Omental fat pad (tissue), 4 donors: ENCODE measurements around the gene PGBD1. TPM values are rescaled to one million over a fixed set of nuclear protein-coding genes. Genes with fewer than 3 reads are reported as not detected.

ENCODE experiments used
- ATAC-seq: fragments of 150-250 bp; one replicate; pipeline ENCODE4 v1.9.1; 2016; ENCODE audit warnings: mild to moderate bottlenecking, moderate library complexity; ENCODE audit not compliant: low FRiP score
- DNase-seq: peaks from one replicate; pipeline ENCODE4 v3.0.0-alpha.2; 2019; ENCODE audit warnings: low spot score
- total RNA-seq, 4 donors: library from RNA; depleted of rRNA; stranded (reverse); fragments of >200 nt; gene quantifications; one replicate each; pipeline ENCODE4 v1.1.0, GENCODE V29; 2016
- TF ChIP-seq, protein P1 (sequence below), 3 donors: fragments of 450-650 bp; IDR thresholded peaks; one replicate each; pipeline ENCODE4 v1.5.1; 2016 to 2017; ENCODE audit warnings: antibody characterized with exemption in 3 of 3, mild to moderate bottlenecking in 3 of 3, moderate library complexity in 2 of 3

Gene PGBD1
- total RNA-seq, 4 donors from 2014 or later: 3.0 to 5.4 (median 4.4) TPM

DNA sequence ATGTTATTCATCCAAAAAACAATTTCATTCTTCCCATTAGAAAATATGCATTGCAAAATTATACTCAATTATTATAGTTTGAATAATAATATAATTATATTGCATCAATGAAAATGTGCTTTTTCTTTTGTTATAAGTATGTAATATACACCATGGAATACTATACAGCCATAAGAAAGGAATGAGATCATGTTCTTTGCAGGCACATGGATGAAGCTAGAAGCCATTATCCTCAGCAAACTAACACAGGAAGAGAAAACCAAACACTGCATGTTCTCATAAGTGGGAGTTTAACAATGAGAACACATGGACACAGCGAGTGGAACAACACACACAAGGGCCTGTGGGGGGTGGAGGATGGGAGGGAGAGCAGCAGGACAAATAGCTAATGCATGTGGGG, 24.3 kb upstream of the PGBD1 start:
- ATAC-seq: no peak
- DNase-seq: no peak
- TF ChIP-seq, protein P1, sequence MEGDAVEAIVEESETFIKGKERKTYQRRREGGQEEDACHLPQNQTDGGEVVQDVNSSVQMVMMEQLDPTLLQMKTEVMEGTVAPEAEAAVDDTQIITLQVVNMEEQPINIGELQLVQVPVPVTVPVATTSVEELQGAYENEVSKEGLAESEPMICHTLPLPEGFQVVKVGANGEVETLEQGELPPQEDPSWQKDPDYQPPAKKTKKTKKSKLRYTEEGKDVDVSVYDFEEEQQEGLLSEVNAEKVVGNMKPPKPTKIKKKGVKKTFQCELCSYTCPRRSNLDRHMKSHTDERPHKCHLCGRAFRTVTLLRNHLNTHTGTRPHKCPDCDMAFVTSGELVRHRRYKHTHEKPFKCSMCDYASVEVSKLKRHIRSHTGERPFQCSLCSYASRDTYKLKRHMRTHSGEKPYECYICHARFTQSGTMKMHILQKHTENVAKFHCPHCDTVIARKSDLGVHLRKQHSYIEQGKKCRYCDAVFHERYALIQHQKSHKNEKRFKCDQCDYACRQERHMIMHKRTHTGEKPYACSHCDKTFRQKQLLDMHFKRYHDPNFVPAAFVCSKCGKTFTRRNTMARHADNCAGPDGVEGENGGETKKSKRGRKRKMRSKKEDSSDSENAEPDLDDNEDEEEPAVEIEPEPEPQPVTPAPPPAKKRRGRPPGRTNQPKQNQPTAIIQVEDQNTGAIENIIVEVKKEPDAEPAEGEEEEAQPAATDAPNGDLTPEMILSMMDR (IDR thresholded peaks at IDR 0.05): no peak

DNA sequence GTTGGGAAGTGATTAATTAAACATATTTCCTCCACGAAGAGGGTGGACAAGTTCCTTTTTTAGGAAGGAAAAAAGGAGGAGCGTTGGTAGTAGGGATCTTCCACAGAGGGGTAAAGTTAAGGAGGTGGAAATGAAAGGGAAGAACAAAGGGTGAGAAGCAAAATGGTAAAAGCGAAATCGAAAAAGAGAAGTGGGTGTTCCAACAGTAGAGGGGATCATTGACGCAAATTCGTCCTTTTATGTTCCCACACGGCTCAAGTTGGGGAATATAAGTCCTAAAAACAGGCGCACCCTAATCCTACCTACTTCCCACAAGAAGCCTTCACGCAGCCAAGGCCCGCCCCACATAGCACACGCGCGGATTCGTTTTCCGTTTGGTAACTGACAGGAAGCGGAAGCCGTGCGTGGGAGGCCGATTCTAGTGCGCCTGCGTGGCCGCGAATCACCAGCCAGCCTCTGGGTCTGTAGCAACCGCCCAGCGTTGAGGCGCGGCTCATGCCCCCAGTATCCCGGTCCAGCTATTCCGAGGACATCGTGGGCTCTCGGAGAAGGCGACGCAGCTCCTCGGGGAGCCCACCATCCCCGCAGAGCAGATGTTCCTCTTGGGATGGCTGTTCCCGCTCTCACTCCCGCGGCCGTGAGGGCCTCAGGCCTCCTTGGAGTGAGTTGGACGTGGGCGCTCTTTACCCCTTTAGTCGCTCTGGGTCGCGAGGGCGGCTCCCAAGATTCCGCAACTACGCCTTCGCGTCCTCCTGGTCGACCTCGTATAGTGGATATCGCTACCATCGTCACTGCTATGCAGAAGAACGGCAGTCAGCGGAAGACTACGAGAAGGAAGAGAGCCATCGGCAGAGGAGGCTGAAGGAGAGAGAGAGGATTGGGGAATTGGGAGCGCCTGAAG, 22.2 kb upstream of the PGBD1 start, which contains the start of gene NKAPL:
TSS of gene NKAPL (plus strand) at position 421 of the 901 bp plus-strand sequence. CDS start at position 496, 75 bp downstream.
- TF ChIP-seq, protein P1 (IDR thresholded peaks at IDR 0.05): no peak
- no peak for DNase-seq
- ATAC-seq: peak; percentile 62

DNA sequence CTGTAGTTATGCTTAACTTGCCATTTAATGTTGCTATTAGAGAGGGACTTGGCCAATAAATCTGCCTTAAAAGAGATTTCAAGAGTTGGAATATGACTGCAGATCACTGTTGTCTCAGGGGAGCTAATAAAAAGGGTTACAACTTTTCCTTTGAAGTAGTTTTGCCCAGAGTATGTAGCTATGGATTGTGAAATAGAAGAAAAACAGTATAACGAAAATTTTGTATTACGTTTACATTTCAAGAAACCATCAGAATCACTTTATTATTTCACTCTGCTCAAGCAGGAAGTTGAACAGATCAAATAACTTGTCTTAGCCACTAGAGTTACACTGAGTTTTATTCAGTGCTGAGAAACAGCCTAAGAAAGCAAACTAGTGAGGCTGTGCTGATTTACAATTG, 17.4 kb upstream of the PGBD1 start:
- ATAC-seq (no peak), DNase-seq (no peak)
- TF ChIP-seq, protein P1 (IDR thresholded peaks at IDR 0.05): no peak

DNA sequence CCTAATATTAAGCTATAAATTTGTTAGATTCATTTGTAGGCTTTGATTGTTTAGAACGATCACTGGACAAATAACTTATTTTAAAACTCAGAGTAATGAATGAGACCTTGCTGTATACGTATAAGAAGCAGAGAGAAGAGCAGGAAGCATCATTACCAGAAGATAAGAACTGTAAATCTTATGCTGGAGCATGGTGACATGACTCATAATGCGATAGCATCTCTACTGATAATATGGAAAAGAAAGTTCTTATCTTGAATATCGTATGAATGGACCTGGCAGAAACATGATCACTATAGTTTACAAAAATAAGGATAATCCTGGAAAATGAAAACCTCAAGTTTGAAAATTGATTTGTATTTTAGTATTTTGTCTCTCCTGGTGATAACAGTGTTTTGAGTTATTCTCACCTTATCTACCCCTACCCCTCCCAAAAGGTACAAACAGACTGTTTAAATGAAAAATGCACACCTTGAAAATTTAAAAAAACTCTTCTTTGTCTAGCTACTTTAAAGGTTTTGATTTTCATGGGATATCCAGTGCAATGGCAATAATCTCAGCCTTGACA, 16.5 kb upstream of the PGBD1 start:
- DNase-seq: no peak
- no peak for ATAC-seq
- TF ChIP-seq, protein P1 (IDR thresholded peaks at IDR 0.05): no peak

DNA sequence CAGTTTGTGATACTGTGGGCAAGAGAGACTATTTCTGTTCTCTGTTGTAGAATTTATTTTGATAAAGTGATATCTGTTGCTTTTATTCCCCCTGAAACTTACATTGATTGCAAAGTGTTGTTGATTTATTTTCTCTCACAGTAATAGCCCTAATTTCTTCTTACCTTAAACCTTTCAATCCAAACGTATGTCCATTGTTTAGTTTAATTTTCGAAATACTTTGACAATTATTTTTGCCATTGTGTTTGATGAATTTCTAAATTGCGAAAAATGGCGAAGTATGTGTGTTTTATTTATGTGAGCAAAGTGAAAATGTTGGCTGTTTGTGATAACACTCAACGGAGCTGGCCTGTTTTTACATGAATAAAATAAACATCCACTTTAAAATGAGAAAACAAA, 14.8 kb upstream of the PGBD1 start:
- ATAC-seq (no peak), DNase-seq (no peak)
- TF ChIP-seq, protein P1 (IDR thresholded peaks at IDR 0.05): no peak

DNA sequence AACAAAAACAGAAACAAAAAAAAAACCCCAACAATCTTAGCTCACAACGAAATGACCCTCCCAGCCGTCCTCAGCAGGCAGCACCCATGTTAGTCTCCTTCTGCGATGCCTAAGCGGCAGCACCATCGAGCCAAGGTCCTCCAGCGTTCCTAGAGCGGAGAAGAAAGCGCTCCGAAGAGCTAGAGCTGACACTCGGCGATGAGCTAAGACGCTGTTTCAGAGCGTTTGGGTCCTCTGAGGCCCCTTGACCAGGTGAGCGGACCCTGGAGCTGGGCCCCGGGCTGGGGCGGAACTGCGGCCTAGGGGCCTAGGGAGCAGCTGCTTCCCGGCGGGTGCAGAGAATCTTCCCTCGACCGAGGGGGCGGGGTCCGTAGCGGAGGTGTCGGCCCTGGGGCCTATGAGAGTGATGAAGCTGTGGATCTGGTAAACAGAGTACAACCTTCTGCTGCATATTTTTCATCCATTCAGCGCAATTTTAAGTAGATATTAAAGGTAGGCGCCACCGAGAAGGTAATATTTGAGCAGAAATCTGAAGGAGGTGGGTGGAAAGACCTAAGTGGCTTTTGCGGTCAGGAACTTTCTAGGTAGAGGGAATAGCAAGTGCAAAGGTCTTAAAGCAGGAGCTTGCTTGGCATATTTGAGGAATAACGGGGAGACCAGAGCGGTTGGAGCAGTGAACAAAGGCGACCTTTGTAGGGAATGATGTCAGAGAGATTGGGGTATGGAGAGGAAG, 14.2 kb upstream of the PGBD1 start, which contains the start of gene ZSCAN26:
TSS of gene ZSCAN26 (plus strand) at position 182 of the 733 bp plus-strand sequence. CDS start 4,777 bp downstream, outside the sequence.
- TF ChIP-seq, protein P1 (IDR thresholded peaks at IDR 0.05): no peak
- ATAC-seq: peak; percentile 97
- peak; percentile 57 for DNase-seq
